Activated effector memory CD4-positive, alpha-beta T cell treated with Interleukin-2 at 50 U/mL for 16 hours (primary cell): Measurements from ENCODE around the gene SEC14L5.
A peak's percentile ranks its signal among the peaks of the same experiment; 100 is the strongest.

Source experiments
- DNase-seq: peaks from one replicate; pipeline ENCODE4 v3.0.0-alpha.2; 2020

SEC14L5 gene

DNA sequence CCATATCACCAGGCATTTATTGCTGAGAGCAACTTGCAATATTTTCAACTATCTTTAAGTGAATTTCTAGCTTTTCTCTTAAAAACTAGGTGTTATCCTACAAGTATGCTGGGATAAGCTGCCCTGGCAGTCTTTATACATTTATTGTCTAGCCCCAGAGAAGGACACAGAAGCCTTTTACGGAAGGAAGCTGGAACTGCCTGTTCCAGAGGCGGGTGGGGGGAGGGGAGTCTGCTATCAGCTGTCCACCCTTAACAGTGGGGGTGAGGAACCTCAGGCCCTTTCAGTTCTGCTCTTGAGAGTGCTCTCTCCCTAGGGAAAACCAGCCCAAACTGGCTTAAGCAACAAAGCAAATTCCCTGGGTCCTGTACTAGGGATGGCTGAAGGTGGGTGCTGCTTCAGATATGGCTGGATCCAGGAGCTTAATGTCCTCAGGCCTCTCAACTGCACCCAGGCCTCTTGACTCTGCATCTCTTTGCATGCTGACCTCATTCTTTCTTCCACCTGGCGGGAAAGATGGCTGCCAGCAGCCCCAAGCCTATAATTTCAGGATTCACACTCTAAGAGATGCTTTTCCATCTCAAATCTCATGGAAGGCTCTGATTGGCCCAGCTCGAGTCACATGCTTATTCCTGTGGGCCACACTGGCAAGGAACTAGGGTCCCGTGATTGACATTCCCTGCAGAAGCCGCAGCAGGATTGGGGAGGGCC is 59.0 kb downstream of the SEC14L5 start:
- no peak for DNase-seq

DNA sequence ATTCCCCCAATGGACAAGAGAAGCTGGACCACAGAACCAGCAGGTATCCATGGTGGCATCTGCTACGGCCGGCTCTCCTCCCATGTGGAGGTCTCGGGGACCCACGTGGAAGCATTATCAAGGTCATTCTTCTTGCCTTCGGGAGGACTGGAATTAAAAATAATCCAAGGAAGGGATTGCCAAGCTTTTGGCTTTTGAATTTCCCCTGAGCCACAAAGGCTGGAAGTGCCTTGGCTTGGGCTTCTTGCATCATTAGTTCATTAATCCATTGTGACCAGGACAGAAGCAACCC is 59.5 kb downstream of the SEC14L5 start:
- DNase-seq, result no peak

DNA sequence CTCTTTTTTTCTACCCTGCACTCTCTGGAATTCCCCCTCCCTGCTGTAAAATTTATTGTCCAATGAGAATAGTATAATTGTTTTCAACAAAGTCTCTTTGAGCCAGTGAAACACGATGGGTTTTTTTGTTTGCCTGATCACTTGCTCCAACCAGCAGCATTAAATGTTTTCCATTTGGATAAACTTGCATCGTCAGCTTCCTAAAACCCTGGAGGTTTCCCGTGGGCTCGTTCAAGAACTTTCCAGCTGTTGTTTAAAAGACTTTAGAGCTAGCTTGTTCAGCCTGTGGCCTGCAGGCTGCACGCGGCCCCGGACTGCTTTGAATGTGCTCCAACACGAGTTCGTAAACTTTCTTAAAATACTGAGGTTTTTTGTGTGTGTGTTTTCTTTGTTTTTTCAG is 60.7 kb downstream of the SEC14L5 start:
- no peak for DNase-seq

DNA sequence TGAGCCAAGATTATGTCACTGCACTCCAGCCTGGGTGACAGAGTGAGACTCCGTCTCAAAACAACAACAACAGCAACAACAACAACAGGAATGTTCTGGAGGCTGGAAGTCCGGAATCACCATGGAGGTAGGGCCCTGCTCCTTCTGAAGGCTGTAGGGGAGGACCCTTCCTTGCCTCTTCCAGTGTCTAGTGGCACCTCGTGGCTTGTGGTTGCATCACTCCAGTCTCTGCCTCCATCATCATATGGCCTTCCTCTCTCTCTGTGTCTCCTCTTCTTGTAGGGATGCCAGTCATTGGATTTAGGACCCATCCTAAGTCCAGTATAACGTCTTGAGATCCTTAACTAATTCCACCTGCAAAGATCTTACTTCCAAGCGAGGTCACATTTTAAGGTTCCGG is 61.6 kb downstream of the SEC14L5 start:
- no peak for DNase-seq

DNA sequence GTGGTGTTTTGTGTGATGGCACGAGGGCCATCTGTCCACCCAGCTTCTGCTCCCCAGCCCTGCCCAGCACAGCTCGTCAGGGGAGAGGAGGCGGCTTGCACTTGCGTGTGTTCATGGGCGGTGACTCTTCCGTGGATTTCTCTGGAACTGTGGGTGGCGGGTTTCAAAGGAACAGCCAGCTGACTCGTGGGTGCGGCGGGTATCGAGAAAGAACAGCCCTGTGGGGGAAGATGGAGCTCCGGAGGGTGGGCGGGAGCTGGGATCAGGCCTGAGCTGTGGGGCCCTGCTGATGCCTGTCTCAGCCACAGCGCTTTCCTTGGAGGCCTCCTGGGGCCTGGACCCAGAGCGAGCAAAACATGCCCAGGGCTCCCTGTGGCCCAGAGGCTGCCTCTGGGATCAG is 62.4 kb downstream of the SEC14L5 start:
- DNase-seq, result no peak

DNA sequence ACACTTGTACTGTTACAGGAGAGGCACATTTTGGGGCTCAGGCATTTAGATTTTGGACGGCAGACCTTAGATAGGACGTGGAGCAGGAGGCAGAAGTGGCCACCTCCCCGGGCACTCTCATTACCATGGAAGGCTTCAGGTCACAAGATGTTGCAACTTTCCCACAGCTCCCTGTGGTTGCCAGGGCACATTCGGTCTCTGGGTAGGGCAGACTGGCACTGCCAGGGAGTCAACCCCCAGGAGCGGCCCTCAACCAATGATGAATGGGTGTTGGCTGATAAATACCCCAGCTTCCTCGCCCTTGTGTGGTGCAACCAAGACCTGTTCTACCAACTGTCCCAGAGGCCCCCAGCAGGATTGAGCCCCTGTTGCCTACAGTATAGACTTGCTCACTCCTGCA is 64.4 kb downstream of the SEC14L5 start:
- DNase-seq, result no peak

DNA sequence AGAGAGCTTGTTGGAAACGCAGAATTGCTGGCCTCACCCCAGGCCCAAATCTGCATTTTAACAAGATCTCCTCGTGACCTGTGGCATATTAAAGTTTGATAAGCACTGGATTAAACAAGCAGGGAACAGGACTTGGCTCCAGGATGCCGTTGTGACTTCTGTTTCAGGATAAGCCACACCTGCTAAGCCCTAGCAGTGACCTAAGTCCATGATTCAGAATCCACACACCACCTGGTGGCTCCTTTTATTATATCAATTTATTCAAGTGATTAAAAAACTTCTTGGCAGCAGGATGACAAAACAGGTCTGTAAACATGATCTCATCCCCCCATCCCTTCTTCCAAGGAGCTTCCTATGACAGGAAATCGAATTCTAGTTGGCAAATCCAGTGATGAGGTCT is 66.5 kb downstream of the SEC14L5 start:
- DNase-seq, result no peak

DNA sequence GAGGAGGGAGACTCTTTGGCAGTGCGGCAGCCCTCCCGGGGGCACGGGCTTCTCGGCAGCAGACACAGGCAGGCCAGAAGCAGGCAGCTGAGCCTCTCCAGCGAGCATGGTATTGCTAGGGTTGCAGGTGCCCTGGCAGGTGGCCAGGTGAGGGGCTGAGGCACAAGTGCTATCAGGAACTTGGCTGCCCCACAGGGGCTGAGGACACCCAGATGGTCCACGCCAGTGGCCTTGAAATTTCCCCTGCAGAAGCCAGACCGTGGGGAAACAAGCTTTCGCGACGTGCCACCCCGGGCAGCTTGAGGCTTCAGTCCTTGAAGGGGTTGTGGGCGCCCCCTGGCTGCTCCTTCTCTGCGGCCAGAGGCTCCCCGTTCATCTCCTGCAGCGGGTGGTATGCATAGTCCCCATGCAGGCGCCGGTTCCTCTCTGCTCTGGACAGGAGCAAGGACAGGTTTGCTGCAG is 67.1 kb downstream of the SEC14L5 start:
- DNase-seq, result no peak

DNA sequence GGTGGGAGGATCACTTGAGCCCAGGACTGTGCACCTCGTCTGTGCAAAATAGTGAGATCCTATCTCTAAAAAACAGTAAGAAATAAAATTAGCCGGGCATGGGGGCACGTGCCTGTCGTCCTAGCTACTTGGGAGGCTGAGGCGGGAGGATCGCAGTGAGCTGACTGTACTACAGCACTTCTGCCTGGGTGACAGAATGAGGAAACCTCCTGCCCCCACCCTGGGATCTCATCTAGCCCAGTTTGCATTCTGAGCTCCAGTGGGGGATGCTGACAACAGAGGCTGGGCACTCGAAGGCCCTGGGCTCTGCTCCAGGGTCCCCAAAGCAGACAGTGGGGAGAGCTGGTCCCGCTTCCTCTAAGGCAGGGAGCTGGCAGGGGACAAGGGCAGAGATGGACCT is 68.5 kb downstream of the SEC14L5 start:
- no peak for DNase-seq

DNA sequence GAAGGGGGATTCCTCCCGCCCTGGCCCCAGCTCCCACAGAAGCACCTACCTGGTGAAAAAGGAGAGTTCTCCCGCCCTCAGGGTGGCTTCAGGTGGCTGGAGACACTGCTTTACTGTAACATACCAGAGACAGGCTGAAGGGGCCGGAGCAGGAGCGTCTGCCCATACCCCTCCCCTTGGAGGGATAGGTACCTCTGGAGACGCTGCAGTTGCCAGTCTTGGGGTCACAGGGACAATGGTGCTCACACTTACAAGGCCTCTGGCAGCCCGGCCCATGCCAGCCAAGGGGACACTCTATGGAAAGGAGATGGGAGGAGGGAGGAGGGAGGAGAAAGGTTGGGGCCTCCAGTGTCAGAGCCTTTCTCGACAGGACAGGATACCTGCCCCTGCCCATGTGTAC is 69.0 kb downstream of the SEC14L5 start:
- DNase-seq, result no peak

DNA sequence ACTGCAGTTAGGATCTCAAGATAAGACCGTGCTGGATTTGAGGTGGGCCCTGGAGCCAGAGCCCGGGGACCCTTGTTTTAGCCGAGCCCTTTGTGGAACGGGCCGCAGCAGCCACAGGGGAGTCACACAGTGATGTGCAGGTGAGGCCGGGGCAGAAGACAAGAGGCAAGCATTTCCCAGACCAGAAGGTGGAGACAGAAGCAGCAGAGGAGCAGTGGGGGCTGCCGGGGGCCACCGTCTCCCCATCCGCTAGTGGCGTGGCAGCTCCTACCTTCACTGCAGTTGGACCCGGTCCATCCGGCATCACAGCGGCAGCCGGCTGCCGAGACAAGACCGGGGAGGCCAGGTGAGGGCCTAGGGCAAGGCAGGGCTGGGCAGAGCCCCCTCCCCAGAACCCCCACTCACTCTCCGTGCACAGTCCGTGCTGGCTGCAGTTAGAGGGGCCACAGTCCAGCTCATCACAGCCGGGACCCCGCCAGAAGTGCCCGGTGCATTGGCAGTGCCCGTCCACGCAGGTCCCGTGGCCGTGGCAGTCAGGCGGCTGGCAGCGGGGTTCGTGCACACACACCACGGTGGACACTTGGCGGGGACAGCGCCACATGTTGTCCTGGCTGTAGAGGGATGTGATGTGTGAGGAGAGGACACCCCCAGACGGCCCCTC is 69.6 kb downstream of the SEC14L5 start:
- DNase-seq, result no peak

DNA sequence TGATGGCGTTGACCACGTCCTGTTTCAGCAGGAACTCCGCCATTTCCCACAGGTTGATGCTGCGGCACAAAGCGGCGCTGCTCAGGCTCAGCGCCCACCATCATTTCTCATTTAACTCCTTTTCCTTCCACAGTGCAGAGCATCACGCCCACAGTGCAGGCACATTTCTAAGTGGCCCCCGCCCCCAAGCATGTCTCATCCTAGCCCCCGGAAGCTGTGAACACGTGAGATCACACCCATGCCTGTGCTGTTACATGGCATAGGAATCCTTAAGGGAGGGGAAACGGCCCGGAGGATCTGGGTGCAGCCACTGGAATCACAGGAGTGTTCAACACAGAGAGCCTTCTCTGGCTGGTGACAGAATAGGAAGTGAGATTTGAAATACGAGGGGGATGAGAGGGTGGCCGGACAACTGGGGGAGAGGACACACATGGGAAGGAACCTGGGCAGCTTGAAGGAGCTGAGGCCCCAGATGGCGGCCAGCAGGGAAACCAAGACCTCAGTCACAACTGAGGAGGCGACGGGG is 70.9 kb downstream of the SEC14L5 start:
- no peak for DNase-seq

DNA sequence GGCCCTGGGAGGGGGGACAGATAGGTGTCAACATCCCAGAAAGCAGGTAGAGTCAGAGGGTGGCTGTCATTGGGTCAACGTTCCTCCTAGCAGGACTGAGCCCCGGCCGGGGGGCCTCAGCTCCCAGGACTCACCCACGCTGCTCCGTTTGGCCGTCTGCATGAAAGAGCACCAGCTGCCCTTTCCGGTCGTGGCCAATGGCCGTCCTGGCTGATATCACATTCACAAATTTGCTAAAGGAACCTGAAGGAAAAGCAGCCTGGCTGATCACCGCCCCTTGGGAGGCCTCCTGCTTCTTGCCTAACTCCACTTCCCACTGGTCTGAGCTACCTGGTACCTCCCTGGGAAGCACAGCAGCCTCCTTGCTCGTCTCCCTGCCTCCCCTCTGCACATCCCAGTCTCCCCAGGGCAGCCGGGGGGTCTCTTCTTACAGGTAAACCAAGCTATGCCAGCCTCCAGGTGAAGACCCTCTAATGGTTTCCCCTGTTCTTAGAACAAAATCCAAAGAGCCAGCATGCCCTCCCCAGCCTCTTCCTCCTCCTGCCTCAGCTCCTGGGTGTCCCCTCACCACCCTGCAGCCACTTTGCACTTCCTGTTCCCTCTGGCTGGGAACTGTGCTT is 72.2 kb downstream of the SEC14L5 start:
- no peak for DNase-seq

DNA sequence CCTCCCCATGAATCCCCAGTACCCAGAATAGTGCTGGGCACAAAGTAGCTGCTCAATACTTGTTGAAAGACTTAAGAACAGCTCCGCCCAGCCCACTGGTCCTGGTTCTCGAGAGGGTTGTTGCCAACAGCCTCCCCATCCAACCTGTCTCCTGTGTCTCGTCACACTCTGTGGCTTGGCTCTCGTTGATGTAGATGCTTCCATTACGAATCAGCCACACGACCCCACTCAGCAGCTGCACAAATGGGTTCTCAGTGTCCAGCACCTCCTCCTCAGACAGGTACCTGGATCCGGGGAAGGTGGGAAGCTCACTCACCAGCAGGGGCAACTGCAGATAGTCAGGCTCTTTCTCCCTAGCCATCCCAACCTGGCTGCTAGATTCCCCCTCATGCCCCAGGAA is 73.5 kb downstream of the SEC14L5 start:
- DNase-seq, result no peak

DNA sequence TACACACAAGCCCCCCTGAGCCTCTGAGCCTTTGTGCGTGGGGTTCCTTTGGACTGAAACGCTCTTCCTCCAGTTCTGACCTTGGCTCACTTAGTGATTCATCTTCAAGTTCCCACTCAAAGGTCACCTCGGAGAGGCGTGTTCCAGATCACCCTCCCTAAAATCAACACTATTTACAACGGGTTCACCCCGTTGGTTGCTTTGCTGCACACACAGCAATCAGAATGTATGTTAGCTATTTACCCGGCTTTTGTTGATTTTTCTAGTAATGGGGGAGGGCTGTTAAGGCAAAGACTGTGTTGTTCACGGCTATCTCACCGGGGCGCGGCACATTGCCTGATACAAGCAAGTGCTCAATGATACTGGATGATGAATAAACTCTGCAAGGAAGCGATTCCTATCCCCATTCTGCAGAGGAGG is 74.6 kb downstream of the SEC14L5 start:
- no peak for DNase-seq

DNA sequence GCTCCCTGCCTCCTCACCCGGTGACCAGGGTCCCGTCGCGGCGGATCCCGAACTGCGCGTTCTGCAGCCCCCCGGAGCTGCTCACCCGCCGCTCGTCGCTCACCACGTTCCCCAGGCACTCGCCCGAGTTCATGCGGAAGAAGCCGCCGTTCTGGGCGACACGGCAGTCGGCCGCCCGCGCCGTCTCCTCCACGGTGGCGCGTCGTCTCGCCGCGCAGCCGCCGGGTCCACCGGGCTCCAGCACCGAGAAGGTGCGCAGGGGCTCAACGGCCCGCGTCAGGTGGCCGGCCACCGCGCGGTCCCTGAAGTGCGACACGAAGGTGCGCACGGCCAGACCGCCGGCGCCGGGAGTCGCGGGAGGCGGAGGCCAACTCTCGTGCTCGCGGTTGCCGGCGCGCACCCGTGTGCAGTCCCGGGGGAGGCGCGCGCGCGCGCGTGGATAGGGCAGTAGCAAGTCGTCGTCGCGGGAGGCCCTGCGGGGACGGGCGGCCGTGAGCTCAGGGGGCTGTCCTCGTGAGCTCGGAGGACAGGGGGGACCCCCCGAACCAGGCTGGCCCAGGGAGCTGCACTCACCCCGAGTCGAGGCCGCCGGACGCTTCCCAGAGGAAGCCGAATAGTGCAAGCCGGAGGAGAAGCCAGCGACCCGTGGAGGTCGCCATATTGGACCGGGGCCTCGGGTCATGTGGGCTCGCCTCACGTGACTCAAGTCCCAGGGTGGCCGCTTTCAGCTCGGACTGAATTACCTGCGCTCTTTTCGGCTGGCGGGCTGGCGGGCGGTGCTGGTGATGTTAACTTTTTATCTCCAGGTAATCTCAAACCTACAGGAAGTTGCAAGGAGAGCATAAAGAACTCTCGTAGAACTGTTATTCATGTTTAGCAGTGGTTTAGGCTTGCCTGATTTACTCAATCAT is 75.4 kb downstream of the SEC14L5 start, which contains the start of gene NAGPA:
Gene NAGPA, minus strand, starts transcription at position 680 of the 911 bp plus-strand sequence. Its CDS starts 21 bp downstream, at position 659.
- peak; percentile 78 for DNase-seq

DNA sequence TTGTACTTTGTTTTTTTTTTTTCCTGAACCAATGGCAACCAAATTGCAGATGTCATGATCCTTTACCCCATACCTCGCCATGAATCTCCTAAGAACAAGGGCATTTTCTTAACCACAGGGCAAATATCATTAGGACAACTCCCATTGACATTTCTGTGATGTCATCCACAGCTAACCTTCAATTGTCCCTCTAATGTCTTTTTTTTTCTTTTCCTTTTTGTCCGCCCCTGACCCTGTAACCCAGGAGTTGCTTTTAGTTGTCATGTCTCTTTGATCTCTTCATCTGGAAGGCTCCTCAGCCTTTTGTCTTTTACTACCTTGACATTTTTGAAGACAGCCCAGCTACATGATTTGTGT is 76.0 kb downstream of the SEC14L5 start:
- DNase-seq, result no peak

DNA sequence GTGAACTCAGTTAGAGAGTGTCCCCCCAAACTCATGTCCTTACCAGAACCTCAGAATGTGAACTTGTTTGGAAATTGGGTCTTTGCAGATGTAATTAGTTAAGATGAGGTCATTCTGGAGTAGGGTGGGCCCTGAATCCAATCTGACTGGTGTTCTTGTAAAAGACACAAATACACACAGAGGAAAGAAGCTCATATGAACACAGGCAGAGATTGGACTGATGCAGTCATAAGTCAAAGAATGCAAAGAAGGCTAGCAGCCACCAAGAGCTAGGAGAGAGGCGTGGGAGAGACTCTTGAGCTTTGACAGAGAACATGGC is 77.7 kb downstream of the SEC14L5 start:
- DNase-seq, result no peak

DNA sequence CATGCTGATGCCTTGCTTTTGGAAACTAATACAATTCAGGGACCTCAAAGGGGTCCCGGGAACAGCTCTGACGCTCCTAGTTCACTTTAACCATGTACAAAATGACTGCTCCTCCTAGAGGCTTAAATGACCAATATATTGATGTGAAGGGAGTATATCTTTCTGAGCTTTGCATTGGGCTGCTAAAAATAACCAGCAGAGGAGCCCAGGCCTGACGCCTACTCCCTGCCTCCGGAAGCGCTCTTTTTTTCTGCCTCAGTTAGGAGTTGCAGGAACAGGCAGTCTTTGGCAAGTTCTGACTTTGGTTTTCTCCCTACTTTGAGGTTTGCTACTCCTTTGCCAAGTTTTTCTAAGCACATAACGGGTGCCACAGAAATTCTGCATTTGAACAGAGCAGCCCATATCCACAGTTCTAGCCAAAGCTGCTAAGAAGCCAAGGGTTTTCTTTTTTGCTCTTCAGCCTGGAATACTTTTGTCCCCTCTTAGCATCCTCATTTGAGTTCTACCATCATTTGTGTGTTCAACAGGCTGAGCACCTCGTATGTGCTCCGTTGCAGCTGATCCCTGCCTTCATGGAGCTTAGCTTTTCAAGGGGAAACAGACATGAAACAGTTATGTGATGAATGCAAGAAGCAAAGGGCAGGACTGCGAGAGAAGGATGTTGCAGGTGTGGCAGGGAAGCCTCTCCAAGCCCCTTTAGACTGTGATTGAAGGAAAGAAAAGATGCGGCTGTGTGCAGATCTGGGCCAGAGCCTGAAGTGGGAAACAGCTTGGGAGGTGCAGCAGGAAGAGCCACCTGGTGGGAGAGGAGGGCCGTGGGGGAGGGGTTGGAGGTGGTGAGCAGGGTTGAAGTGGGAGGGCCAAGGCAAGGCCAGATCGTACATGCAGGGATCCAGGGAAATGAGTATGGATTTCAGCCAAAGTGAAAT is 78.4 kb downstream of the SEC14L5 start:
- DNase-seq, result no peak

DNA sequence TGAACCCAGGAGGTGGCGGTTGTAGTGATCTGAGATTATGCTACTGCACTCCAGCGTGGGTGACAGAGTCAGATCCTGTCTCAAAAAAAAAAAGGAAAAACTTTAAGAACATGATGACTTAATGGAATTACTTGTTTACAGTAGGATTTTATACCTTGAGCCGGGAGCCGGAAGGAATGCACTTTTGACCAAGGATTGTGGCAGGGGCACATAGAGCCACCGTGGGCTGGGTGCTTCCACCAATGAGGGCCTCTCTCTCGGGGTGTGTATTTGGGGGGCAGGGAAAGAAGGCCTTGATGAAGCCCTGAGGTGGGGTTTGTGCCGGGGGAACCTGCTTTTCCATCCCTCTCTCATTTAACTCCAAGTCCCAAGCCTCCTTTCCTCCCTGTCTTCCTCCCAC is 82.3 kb downstream of the SEC14L5 start:
- no peak for DNase-seq

DNA sequence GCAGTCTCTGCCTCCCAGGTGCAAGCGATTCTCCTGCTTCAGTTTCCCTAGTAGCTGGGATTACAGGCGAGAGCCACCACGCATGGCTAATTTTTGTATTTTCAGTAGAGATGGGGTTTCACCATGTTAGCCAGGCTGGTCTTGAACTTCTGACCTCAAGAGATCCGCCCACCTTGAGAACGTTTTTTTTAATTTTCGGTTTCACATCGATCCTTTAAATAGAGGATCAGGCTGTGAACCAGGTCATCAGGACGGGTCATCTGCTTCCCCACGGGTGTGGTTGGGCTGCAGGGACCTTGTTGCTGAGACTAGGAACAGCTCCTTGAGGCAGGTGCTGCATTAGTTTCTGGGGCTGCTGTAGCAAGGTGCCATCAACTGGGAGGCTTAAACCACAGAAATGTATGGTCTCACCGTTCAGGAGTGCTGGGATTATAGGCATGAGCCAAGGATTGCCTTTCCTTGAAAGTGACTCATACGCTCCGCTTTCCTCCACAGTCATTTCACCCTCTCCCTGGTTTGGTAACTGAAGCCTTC is 83.5 kb downstream of the SEC14L5 start:
- no peak for DNase-seq
